ENCODE measurements around the gene TAF6L. TPM values are rescaled to one million over a fixed set of nuclear protein-coding genes. Genes with fewer than 3 reads are reported as not detected.

TAF6L gene
- total and polyA plus RNA-seq, 9 of the 15 experiments (the other 6 are each of a cell fraction or from before 2014, with no cell fraction given) = 0.04 to 45.5 (median 20.8) TPM

GRCh38 chr11:62771144-62772021, at the start of gene TAF6L (continued):
- TF ChIP-seq PTTG1 (tag; IDR thresholded peaks at IDR 0.05; ENCODE audit: low read depth) (no peak), THRAP3 (IDR thresholded peaks at IDR 0.05; ENCODE audit: borderline replicate concordance) (no peak), ZNF507 (tag; conservative IDR thresholded peaks at IDR 0.05) (no peak), JUND (IDR thresholded peaks at IDR 0.05; ENCODE audit: borderline replicate concordance, low read depth, low read length) (0 out of 2 replicates have a peak, but pooled peaks have one; percentile 23), JUND (tag; IDR thresholded peaks at IDR 0.05; ENCODE audit: borderline replicate concordance, low read depth, low read length) (peak; percentile 44; the same call in 1 of the 3 replicates), BDP1 (IDR thresholded peaks at IDR 0.05; ENCODE audit: insufficient read depth, insufficient read length) (no peak), CLOCK (CRISPR knock-in tag; IDR thresholded peaks at IDR 0.05; ENCODE audit: borderline replicate concordance) (no peak), TEAD4 (IDR thresholded peaks at IDR 0.05; ENCODE audit: low read length) (0 out of 2 replicates have a peak, but pooled peaks have one; percentile 39), TEAD4 (CRISPR knock-in tag; IDR thresholded peaks at IDR 0.05; ENCODE audit: borderline replicate concordance) (no peak), PATZ1 (CRISPR knock-in tag; IDR thresholded peaks at IDR 0.05; ENCODE audit: borderline replicate concordance) (no peak), ELF2 (CRISPR knock-in tag; IDR thresholded peaks at IDR 0.05) (0 out of 2 replicates have a peak, but pooled peaks have one; percentile 42), ZNF609 (CRISPR knock-in tag; IDR thresholded peaks at IDR 0.05; ENCODE audit: borderline replicate concordance) (no peak), NELFE (IDR thresholded peaks at IDR 0.05; ENCODE audit: insufficient read depth, insufficient read length) (no peak), RAD51 (IDR thresholded peaks at IDR 0.05; ENCODE audit: borderline replicate concordance, low read depth) (peak; percentile 99), PREB (CRISPR knock-in tag; IDR thresholded peaks at IDR 0.05) (no peak), ZKSCAN8 (CRISPR knock-in tag; IDR thresholded peaks at IDR 0.05) (no peak)
